HepG2 (cell line): ENCODE results near the gene BPIFB2. TPM values are rescaled to one million over a fixed set of nuclear protein-coding genes. Genes with fewer than 3 reads are reported as not detected.

Experiments
- ATAC-seq: fragments of 200-7000 bp; cut with Tn5 transposase; 3 replicates; pipeline ENCODE4 v1.9.1; 2020; ENCODE audit warnings: mild to moderate bottlenecking, moderate library complexity
- BruUV-seq: library from RNA; stranded (reverse); fragments of 400-500 nt; replicated peaks from 2 replicates; lab custom pipeline; 2021; lab: Mats Ljungman, UMichigan
- CTCF ChIA-PET: fragments of 300-600 bp; formaldehyde crosslinking; extraction: SDS; loops from one replicate; lab custom pipeline; 2021; ENCODE audit warnings: low total read pairs, inconsistent platforms, low intra/inter-chr PET ratio; lab: Yijun Ruan, JAX
- POLR2A ChIA-PET: fragments of 350-600 bp; sonication (Branson Sonifier 250); formaldehyde crosslinking; loops from one replicate; lab custom pipeline; 2020; ENCODE audit warnings: antibody characterized with exemption, inconsistent platforms; lab: Yijun Ruan, JAX
- DNase-seq: peaks from one replicate; pipeline ENCODE4 v3.0.0-alpha.2; 2015; ENCODE audit warnings: low spot score
- FAIRE-seq: peaks from 3 replicates; lab custom pipeline; 2011; peaks lifted over from hg19 to GRCh38; lab: Jason Lieb, UNC
- H2AFZ ChIP-seq: one replicate; pipeline ENCODE4 v1.6.1; 2011; ENCODE audit warnings: low read length, inconsistent platforms
- H3K27ac ChIP-seq: fragments of 300-600 bp; 3 replicates; pipeline ENCODE4 v1.8.0; 2011; ENCODE audit warnings: mixed run types, mild to moderate bottlenecking, mixed read lengths, low read length, inconsistent platforms; ENCODE audit not compliant: insufficient read depth; ENCODE audit errors: extremely low read length
- H3K27me3 ChIP-seq, 2 experiments: fragments of 200-600 bp in 1 of 2; 2 replicates in 1 of 2; 3 replicates in 1 of 2; pipeline versions ENCODE4 v1.6.0 to v1.8.0; 2011; ENCODE audit warnings: low read length in 2 of 2, mild to moderate bottlenecking in 2 of 2, moderate library complexity in 2 of 2, inconsistent platforms in 1 of 2; ENCODE audit not compliant: insufficient read depth in 2 of 2, control insufficient read depth in 1 of 2
- H3K36me3 ChIP-seq, 2 experiments: fragments of 200-600 bp in 1 of 2; replicated peaks in 1 of 2; 2 replicates in 1 of 2; 3 replicates in 1 of 2; pipeline versions ENCODE4 v1.5.1 to v1.8.0; 2011; ENCODE audit warnings: low read length in 2 of 2, inconsistent platforms in 1 of 2; ENCODE audit not compliant: insufficient read depth in 2 of 2, control insufficient read depth in 1 of 2
- H3K4me1 ChIP-seq: 2 replicates; pipeline ENCODE4 v1.5.1; 2012; ENCODE audit warnings: low read length, inconsistent platforms; ENCODE audit not compliant: insufficient read depth
- H3K4me2 ChIP-seq: 2 replicates; pipeline ENCODE4 v1.6.0; 2011; ENCODE audit warnings: low read depth, low read length, inconsistent platforms
- H3K4me3 ChIP-seq, 3 experiments: fragments of 200-600 bp in 1 of 3; sonication (generic), shearing (Covaris generic) in 1 of 3; replicated peaks in 1 of 3; 2 replicates each; pipeline ENCODE4 v1.5.1; 2011 to 2016; ENCODE audit warnings: low read length in 3 of 3, inconsistent platforms in 2 of 3, low read depth in 2 of 3, mild to moderate bottlenecking in 2 of 3, control low read depth in 1 of 3, mixed read lengths in 1 of 3; ENCODE audit not compliant: insufficient read depth in 1 of 3
- H3K79me2 ChIP-seq: one replicate; pipeline ENCODE4 v1.6.1; 2011; ENCODE audit warnings: low read length, inconsistent platforms; ENCODE audit not compliant: insufficient read depth
- H3K9ac ChIP-seq: 2 replicates; pipeline ENCODE4 v1.6.0; 2011; ENCODE audit warnings: mild to moderate bottlenecking, low read depth, low read length, inconsistent platforms; ENCODE audit not compliant: insufficient read depth
- H3K9me3 ChIP-seq: 2 replicates; pipeline ENCODE4 v1.5.1; 2012; ENCODE audit warnings: mild to moderate bottlenecking, low read length
- H4K20me1 ChIP-seq: 2 replicates; pipeline ENCODE4 v1.6.0; 2011; ENCODE audit warnings: inconsistent platforms, mild to moderate bottlenecking, low read length, moderate library complexity; ENCODE audit not compliant: insufficient read depth
- ATF7-NPFF ChIP-seq: sonication (generic); formaldehyde crosslinking; IDR thresholded peaks from 2 replicates; pipeline ENCODE4 v1.8.1; 2023; ENCODE audit warnings: mild to moderate bottlenecking, low read depth, missing genetic modification reagents, moderate library complexity
- FOXA3 ChIP-seq: IDR thresholded peaks from 2 replicates; pipeline ENCODE4 v1.6.1; 2016; ENCODE audit warnings: missing genetic modification reagents, missing compliant biosample characterization
- HOXA9 ChIP-seq: sonication (generic); formaldehyde crosslinking; IDR thresholded peaks from 2 replicates; pipeline ENCODE4 v1.8.1; 2022; ENCODE audit warnings: missing genetic modification reagents, mild to moderate bottlenecking, moderate library complexity, borderline replicate concordance
- ONECUT2 ChIP-seq: sonication (generic); formaldehyde crosslinking; IDR thresholded peaks from 2 replicates; pipeline ENCODE4 v1.4.0; 2020; ENCODE audit warnings: missing genetic modification reagents
- PAF1 ChIP-seq: IDR thresholded peaks from 2 replicates; pipeline ENCODE4 v1.6.1; 2016; ENCODE audit warnings: missing genetic modification reagents, missing compliant biosample characterization
- POLR2G ChIP-seq: fragments of 200-400 bp; formaldehyde crosslinking; IDR thresholded peaks from 2 replicates; pipeline ENCODE4 v1.6.1; 2018; ENCODE audit warnings: mild to moderate bottlenecking, low read depth, low read length, moderate library complexity
- RBFOX2 ChIP-seq: fragments of 200-400 bp; formaldehyde crosslinking; IDR thresholded peaks from 2 replicates; pipeline ENCODE4 v1.6.1; 2017; ENCODE audit warnings: low read depth, mild to moderate bottlenecking, low read length
- RBM22 ChIP-seq: fragments of 200-400 bp; formaldehyde crosslinking; optimal IDR thresholded peaks from 2 replicates; pipeline ENCODE3; 2017; ENCODE audit warnings: mild to moderate bottlenecking, low read length, moderate library complexity
- RFXAP ChIP-seq: sonication (generic); formaldehyde crosslinking; IDR thresholded peaks from 2 replicates; pipeline ENCODE4 v1.4.0; 2020; ENCODE audit warnings: missing genetic modification reagents, borderline replicate concordance
- RNF2 ChIP-seq: fragments of 450-650 bp; conservative IDR thresholded peaks from 2 replicates; pipeline ENCODE4 v1.6.1; 2016; ENCODE audit warnings: low read depth
- SOX13 ChIP-seq, 3 experiments: fragments of 450-650 bp in 1 of 3; sonication (generic) in 1 of 3; formaldehyde crosslinking in 1 of 3; IDR thresholded peaks in 2 of 3; conservative IDR thresholded peaks in 1 of 3; 2 replicates each; pipeline versions ENCODE4 v1.5.0 to v1.6.1; 2016 to 2020; ENCODE audit warnings: antibody characterized with exemption in 1 of 3, mild to moderate bottlenecking in 1 of 3, missing compliant biosample characterization in 1 of 3, missing genetic modification reagents in 1 of 3, moderate library complexity in 1 of 3
- SSRP1 ChIP-seq: IDR thresholded peaks from 2 replicates; pipeline ENCODE4 v1.6.1; 2016; ENCODE audit warnings: control low read depth
- TP53 ChIP-seq: sonication (generic); formaldehyde crosslinking; conservative IDR thresholded peaks from 2 replicates; pipeline ENCODE4 v1.4.0; 2020; ENCODE audit warnings: missing genetic modification reagents
- ZFAT ChIP-seq: sonication (generic); formaldehyde crosslinking; conservative IDR thresholded peaks from 2 replicates; pipeline ENCODE4 v1.8.1; 2023; ENCODE audit warnings: missing genetic modification reagents, inconsistent platforms
- ZNF136 ChIP-seq: sonication (generic); formaldehyde crosslinking; IDR thresholded peaks from 2 replicates; pipeline ENCODE4 v1.8.1; 2022; ENCODE audit warnings: low read depth, mild to moderate bottlenecking, moderate library complexity, missing genetic modification reagents
- ZNF160 ChIP-seq: sonication (generic); formaldehyde crosslinking; IDR thresholded peaks from 2 replicates; pipeline ENCODE4 v1.8.0; 2022; ENCODE audit warnings: mild to moderate bottlenecking, inconsistent platforms, missing genetic modification reagents
- ZNF451 ChIP-seq: sonication (generic); formaldehyde crosslinking; IDR thresholded peaks from 2 replicates; pipeline ENCODE4 v1.5.0; 2020; ENCODE audit warnings: mild to moderate bottlenecking, missing genetic modification reagents
- ZNF501 ChIP-seq: sonication (generic); formaldehyde crosslinking; IDR thresholded peaks from 2 replicates; pipeline ENCODE4 v1.5.1; 2020; ENCODE audit warnings: mild to moderate bottlenecking, moderate library complexity, missing genetic modification reagents
- ZNF629 ChIP-seq: sonication (generic); formaldehyde crosslinking; conservative IDR thresholded peaks from 2 replicates; pipeline ENCODE4 v1.5.0; 2020; ENCODE audit warnings: missing genetic modification reagents
- ZNF777 ChIP-seq: sonication (generic); formaldehyde crosslinking; IDR thresholded peaks from 2 replicates; pipeline ENCODE4 v1.4.0; 2020; ENCODE audit warnings: missing genetic modification reagents
- WGBS: methylation state at CpG from one replicate; pipeline ENCODE4 v1.1.6; 2017; ENCODE audit warnings: low lambda C conversion rate; 5-methylcytosine and 5-hydroxymethylcytosine counted together
- in situ Hi-C: cut with HindIII; loops from 2 replicates; pipeline ENCODE4 v1.10.0; 2017; ENCODE audit warnings: low pct_unique_long_range_greater_than_20kb; ENCODE audit not compliant: extremely low pct_ligation_motif_present
- intact Hi-C: fragments of 100-400 bp; cut with micrococcal nuclease; formaldehyde crosslinking; loops from one replicate; pipeline ENCODE4 v1.10.0; 2022; ENCODE audit not compliant: unreplicated experiment
- polyA plus RNA-seq, 8 experiments: library from polyadenylated mRNA; depleted of rRNA in 3 of 8; stranded (reverse) in 7 of 8; unstranded in 1 of 8; fragments of >200 nt; fragmentation: Illumina TruSeq in 4 of 8; extraction: Trizol in 4 of 8; gene quantifications; 2 replicates each; pipeline versions ENCODE4 v1.2.1 to v1.2.3, GENCODE V29; 2011 to 2016; ENCODE audit warnings: low read depth in 4 of 8, missing spikeins in 1 of 8, mixed read lengths in 1 of 8; ENCODE audit not compliant: insufficient read depth in 1 of 8
- total RNA-seq, 5 experiments: library from RNA; depleted of rRNA; stranded (reverse); fragments of >200 nt; fragmentation: Illumina TruSeq; extraction: Trizol; gene quantifications; 2 replicates each; pipeline ENCODE4 v1.2.3, GENCODE V29; 2016; ENCODE audit warnings: low read depth in 1 of 5
- TF ChIP-seq, protein P1 (sequence below): sonication (generic); formaldehyde crosslinking; IDR thresholded peaks from 2 replicates; pipeline ENCODE4 v1.8.0; 2022; ENCODE audit warnings: mild to moderate bottlenecking, missing genetic modification reagents, moderate library complexity
- TF ChIP-seq, protein P2 (sequence below): sonication (generic); formaldehyde crosslinking; IDR thresholded peaks from 2 replicates; pipeline ENCODE4 v1.5.1; 2020; ENCODE audit warnings: mild to moderate bottlenecking, missing genetic modification reagents, moderate library complexity

The BPIFB2 gene
- total and polyA plus RNA-seq, 2 of the 13 experiments (the other 11 are each of a cell fraction or from before 2014, with no cell fraction given), result 54.5 to 902 TPM

DNA sequence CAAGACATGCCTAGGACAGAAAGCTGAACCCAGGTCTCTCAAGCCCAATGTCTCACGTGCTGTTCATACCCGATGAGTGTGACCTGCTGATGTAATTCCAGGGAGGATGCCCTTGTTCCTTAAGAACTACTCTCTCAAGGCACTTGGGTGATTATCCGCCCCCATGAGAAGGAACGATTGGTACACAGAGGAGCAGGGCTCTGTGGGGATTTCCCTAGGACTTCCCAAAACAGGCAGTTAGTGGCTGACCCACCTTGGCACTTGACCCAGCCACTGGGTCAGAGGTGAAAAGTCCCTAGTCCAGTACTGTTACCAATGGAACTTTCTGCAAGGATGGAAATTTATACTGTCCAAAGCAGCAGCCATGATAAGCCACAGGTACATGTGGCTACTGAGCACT, 14.8 kb downstream of the BPIFB2 start:
- in situ Hi-C loops, result no loop called here
- CTCF ChIA-PET, result interaction anchor here (0.6 kb wide), 1 partner anchor 95 kb away, joined by 3 read pairs; no protein-coding TSS in a partner anchor
- TF ChIP-seq TP53 (CRISPR knock-in tag) (no peak), RFXAP (no peak), HOXA9 (CRISPR knock-in tag) (no peak), ZNF629 (CRISPR knock-in tag) (no peak), ATF7-NPFF (CRISPR knock-in tag) (peak; percentile 35; the same call in 1 of the 2 replicates), ONECUT2 (no peak), ZNF777 (CRISPR knock-in tag) (no peak), RNF2 (no peak), ZNF160 (0 out of 2 replicates have a peak, but pooled peaks have one; percentile 43), ZNF136 (CRISPR knock-in tag) (no peak), RBFOX2 (peak; percentile 11; the same call in 1 of the 2 replicates), SSRP1 (0 out of 2 replicates have a peak, but pooled peaks have one; percentile 55), SOX13 (IDR thresholded peaks at IDR 0.05) (no peak), SOX13 (CRISPR knock-in tag; conservative IDR thresholded peaks at IDR 0.05 in 1 of 2, IDR thresholded peaks at IDR 0.05 in 1 of 2) (no peak), PAF1 (peak; percentile 59; the same call in 1 of the 2 replicates), RBM22 (peak; percentile 66), FOXA3 (CRISPR knock-in tag) (no peak), POLR2G (0 out of 2 replicates have a peak, but pooled peaks have one; percentile 16), ZFAT (CRISPR knock-in tag) (no peak), ZNF451 (CRISPR knock-in tag) (no peak), ZNF501 (CRISPR knock-in tag) (no peak)
- TF ChIP-seq, protein P1, sequence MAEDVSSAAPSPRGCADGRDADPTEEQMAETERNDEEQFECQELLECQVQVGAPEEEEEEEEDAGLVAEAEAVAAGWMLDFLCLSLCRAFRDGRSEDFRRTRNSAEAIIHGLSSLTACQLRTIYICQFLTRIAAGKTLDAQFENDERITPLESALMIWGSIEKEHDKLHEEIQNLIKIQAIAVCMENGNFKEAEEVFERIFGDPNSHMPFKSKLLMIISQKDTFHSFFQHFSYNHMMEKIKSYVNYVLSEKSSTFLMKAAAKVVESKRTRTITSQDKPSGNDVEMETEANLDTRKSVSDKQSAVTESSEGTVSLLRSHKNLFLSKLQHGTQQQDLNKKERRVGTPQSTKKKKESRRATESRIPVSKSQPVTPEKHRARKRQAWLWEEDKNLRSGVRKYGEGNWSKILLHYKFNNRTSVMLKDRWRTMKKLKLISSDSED, result no peak
- TF ChIP-seq, protein P2, sequence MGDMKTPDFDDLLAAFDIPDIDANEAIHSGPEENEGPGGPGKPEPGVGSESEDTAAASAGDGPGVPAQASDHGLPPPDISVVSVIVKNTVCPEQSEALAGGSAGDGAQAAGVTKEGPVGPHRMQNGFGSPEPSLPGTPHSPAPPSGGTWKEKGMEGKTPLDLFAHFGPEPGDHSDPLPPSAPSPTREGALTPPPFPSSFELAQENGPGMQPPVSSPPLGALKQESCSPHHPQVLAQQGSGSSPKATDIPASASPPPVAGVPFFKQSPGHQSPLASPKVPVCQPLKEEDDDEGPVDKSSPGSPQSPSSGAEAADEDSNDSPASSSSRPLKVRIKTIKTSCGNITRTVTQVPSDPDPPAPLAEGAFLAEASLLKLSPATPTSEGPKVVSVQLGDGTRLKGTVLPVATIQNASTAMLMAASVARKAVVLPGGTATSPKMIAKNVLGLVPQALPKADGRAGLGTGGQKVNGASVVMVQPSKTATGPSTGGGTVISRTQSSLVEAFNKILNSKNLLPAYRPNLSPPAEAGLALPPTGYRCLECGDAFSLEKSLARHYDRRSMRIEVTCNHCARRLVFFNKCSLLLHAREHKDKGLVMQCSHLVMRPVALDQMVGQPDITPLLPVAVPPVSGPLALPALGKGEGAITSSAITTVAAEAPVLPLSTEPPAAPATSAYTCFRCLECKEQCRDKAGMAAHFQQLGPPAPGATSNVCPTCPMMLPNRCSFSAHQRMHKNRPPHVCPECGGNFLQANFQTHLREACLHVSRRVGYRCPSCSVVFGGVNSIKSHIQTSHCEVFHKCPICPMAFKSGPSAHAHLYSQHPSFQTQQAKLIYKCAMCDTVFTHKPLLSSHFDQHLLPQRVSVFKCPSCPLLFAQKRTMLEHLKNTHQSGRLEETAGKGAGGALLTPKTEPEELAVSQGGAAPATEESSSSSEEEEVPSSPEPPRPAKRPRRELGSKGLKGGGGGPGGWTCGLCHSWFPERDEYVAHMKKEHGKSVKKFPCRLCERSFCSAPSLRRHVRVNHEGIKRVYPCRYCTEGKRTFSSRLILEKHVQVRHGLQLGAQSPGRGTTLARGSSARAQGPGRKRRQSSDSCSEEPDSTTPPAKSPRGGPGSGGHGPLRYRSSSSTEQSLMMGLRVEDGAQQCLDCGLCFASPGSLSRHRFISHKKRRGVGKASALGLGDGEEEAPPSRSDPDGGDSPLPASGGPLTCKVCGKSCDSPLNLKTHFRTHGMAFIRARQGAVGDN (CRISPR knock-in tag), result no peak

More for the DNA sequence above, 14.8 kb downstream of the BPIFB2 start:
- Histone ChIP-seq H3K9me3 (no peaks in the 10 kb centered on the region), H3K4me1 (peaks cover 16% of the 10 kb centered on the region), H3K4me3 (no peak overlapping the region), H3K4me2 (no peak overlapping the region), H3K9ac (no peak overlapping the region), H4K20me1 (peaks cover 36% of the 10 kb centered on the region; the same call in 1 of the 2 replicates), H3K27me3 (no peaks in the 10 kb centered on the region), H2AFZ (no peak overlapping the region), H3K79me2 (no peaks in the 10 kb centered on the region), H3K36me3 (peaks cover 35 to 59% of the 10 kb centered on the region in 2 experiments), H3K27ac (no peak overlapping the region)
- ATAC-seq (no peak), FAIRE-seq (no peak), DNase-seq (no peak)
- WGBS, result 90% methylated on average over 4 of the region's 4 CpGs
- intact Hi-C loops, result loop anchor here (2.0 kb wide), 1 partner anchor 13 kb away; no protein-coding TSS in a partner anchor
- POLR2A ChIA-PET, result no interaction called here
- BruUV-seq, result no TSS peak
